Upper lobe of left lung (tissue), 6 donors: ENCODE results near the gene C6orf136. TPM values are rescaled to one million over a fixed set of nuclear protein-coding genes. Genes with fewer than 3 reads are reported as not detected.

Source experiments
- ATAC-seq, 2 donors: fragments of 200-7000 bp; cut with Tn5 transposase; one replicate each; pipeline ENCODE4 v1.9.1; 2022; ENCODE audit warnings: mild to moderate bottlenecking in 2 of 2, moderate library complexity in 2 of 2; ENCODE audit not compliant: low FRiP score in 2 of 2
- DNase-seq, 2 donors: peaks; one replicate each; pipeline ENCODE4 v3.0.0-alpha.2; 2019 to 2020
- H3K27ac ChIP-seq, 4 donors: fragments of 200-600 bp; sonication (generic); one replicate each; pipeline ENCODE4 v1.5.1; 2016 to 2019
- H3K27me3 ChIP-seq, 4 donors: fragments of 200-600 bp; sonication (generic); one replicate each; pipeline ENCODE4 v1.5.1; 2017 to 2019
- H3K36me3 ChIP-seq, 4 donors: fragments of 200-600 bp; sonication (generic); one replicate each; pipeline ENCODE4 v1.5.1; 2016 to 2019
- H3K4me1 ChIP-seq, 4 donors: fragments of 200-600 bp; sonication (generic); one replicate each; pipeline ENCODE4 v1.5.1; 2018 to 2019
- H3K4me3 ChIP-seq, 4 donors: fragments of 200-600 bp; sonication (generic); one replicate each; pipeline ENCODE4 v1.5.1; 2017 to 2019; ENCODE audit warnings: mild to moderate bottlenecking in 2 of 4, moderate library complexity in 1 of 4
- H3K9me3 ChIP-seq, 4 donors: fragments of 200-600 bp; sonication (generic); one replicate each; pipeline ENCODE4 v1.5.1; 2018 to 2019
- EP300 ChIP-seq, 4 donors: sonication (generic); formaldehyde crosslinking; IDR thresholded peaks; one replicate each; pipeline ENCODE4 v1.5.1; 2017; ENCODE audit warnings: antibody characterized with exemption in 4 of 4, control low read depth in 2 of 4
- POLR2A ChIP-seq, 4 donors: fragments of 450-650 bp; IDR thresholded peaks; one replicate each; pipeline ENCODE4 v1.5.1; 2016 to 2017; ENCODE audit warnings: antibody characterized with exemption in 4 of 4, mild to moderate bottlenecking in 2 of 4
- POLR2AphosphoS5 ChIP-seq, 2 donors: sonication (generic); formaldehyde crosslinking; IDR thresholded peaks; one replicate each; pipeline ENCODE4 v1.5.1; 2017; ENCODE audit warnings: antibody characterized with exemption in 2 of 2
- WGBS, 2 donors: methylation state at CpG; one replicate each; pipeline ENCODE4 v1.1.5; 2017 to 2018; 5-methylcytosine and 5-hydroxymethylcytosine counted together
- total RNA-seq, 6 donors: library from RNA; depleted of rRNA in 4 of 6; stranded (reverse); fragments of >200 nt in 4 of 6; gene quantifications; one replicate each; pipeline versions ENCODE4 v1.1.0 to v1.2.1, GENCODE V29; 2016 to 2021
- TF ChIP-seq, protein P1 (sequence below), 6 experiments: fragments of 450-650 bp in 4 of 6; fragments of 200-600 bp in 2 of 6; sonication (generic) in 2 of 6; IDR thresholded peaks; one replicate each; pipeline ENCODE4 v1.5.1; 2016 to 2019; ENCODE audit warnings: antibody characterized with exemption in 6 of 6
- donor health status: DM: no; HTN: no; CAD: no; lungs with moderate emphysema.
- donor health status: DM: no; HTN: yes; CAD: no; lungs with severe emphysema.

The C6orf136 gene
- total RNA-seq, 6 donors from 2014 or later: 8.8 to 57.6 (median 15.2) TPM

DNA sequence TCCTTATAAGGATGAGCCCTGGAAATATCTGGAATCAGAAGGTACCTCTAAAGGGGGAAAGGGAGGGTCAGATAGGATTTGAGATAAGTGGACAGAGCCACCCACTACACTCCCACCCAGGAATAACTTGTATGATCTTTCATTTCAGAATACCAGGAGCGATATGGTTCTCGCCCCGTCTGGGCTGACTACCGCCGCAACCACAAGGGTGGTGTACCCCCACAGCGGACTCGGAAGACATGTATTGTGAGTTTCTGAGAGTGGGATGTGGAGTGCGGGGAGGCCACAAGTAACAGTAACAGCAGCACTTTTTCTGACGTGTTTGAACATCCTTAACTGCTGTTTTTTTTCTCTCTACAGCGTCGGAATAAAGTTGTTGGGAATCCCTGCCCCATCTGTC is 27.4 kb upstream of the C6orf136 start:
- TF ChIP-seq EP300 (IDR thresholded peaks at IDR 0.05) (no peak), POLR2A (IDR thresholded peaks at IDR 0.05) (no peak), POLR2AphosphoS5 (IDR thresholded peaks at IDR 0.05) (no peak)
- TF ChIP-seq, protein P1, sequence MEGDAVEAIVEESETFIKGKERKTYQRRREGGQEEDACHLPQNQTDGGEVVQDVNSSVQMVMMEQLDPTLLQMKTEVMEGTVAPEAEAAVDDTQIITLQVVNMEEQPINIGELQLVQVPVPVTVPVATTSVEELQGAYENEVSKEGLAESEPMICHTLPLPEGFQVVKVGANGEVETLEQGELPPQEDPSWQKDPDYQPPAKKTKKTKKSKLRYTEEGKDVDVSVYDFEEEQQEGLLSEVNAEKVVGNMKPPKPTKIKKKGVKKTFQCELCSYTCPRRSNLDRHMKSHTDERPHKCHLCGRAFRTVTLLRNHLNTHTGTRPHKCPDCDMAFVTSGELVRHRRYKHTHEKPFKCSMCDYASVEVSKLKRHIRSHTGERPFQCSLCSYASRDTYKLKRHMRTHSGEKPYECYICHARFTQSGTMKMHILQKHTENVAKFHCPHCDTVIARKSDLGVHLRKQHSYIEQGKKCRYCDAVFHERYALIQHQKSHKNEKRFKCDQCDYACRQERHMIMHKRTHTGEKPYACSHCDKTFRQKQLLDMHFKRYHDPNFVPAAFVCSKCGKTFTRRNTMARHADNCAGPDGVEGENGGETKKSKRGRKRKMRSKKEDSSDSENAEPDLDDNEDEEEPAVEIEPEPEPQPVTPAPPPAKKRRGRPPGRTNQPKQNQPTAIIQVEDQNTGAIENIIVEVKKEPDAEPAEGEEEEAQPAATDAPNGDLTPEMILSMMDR (IDR thresholded peaks at IDR 0.05): no peak
- Histone ChIP-seq H3K9me3 (no peaks in the 10 kb centered on the region), H3K27me3 (no peaks in the 10 kb centered on the region), H3K27ac (no peak overlapping the region), H3K4me3 (no peak overlapping the region), H3K36me3 (peaks cover 23 to 65% (median 46%) of the 10 kb centered on the region in 4 donors), H3K4me1 (peaks cover 11 to 19% (median 13%) of the 10 kb centered on the region in 4 donors)
- 95 to 97% methylated on average over 11 of the region's 11 CpGs for WGBS, 2 donors
- DNase-seq (no peak), ATAC-seq (no peak)

DNA sequence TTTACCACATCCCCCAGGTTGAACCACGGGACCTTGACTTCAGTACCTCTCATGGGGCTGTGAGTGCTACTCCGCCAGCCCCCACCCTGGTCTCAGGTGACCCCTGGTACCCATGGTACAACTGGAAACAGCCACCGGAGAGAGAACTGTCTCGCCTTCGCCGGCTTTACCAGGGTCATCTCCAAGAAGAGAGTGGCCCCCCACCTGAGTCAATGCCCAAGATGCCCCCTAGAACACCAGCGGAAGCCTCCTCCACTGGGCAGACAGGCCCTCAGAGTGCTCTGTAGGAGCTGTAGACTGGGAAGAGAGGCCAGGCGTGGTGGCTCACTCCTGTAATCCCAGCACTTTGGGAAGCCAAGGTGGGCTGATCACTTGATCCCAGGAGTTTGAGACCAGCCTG is 21.4 kb upstream of the C6orf136 start:
- H3K27me3 ChIP-seq: no peaks in the 10 kb centered on the region
- peaks cover 24 to 64% (median 50%) of the 10 kb centered on the region in 4 donors for H3K36me3 ChIP-seq
- H3K9me3 ChIP-seq: no peaks in the 10 kb centered on the region
- peaks cover 8 to 19% (median 17%) of the 10 kb centered on the region in 4 donors for H3K4me1 ChIP-seq
- TF ChIP-seq, protein P1 (IDR thresholded peaks at IDR 0.05): no peak
- 96 to 98% methylated on average over 8 of the region's 8 CpGs for WGBS, 2 donors
- ATAC-seq (no peak), DNase-seq (no peak)
- peak overlapping the region in 1 of 4 donors; percentile 88 for H3K27ac ChIP-seq
- no peak overlapping the region for H3K4me3 ChIP-seq

DNA sequence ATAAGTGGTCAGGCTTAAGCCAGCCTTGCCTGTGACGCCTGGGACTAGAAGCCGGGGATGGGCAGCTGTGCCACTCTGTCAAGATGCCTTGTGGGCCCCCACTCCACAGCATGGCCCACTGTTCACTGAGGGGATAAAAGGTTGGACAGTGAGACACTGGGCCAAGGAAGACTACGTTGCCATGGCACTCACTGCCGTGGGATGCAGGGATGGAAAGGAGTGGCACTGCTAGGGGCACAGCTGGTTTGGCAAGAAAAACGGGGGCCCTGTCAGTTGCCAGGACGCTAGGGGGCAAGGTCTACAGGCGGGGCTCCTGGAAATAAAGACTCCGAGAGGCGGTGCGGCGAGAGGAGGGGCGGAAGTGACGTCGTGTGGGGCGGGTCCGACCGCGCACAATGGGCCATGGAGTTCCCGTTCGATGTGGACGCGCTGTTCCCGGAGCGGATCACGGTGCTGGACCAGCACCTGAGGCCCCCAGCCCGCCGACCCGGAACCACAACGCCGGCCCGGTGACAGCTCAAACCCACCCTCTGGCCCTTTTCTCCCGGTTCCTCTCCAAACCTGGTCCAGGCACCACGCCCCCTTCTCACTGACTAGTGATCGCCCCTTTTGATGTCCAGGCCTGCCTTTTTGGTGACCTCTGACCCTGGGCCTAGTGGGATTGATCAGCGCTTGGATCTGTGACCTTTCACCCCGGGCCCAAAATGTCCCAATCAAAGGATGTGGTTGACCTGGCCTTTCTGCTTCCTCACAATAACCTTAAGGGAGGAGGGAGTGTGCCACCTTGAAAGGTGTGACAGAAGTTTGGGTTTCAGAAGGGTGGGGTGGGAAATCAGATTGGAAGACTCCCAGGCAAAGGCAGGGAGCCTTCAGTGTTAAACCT is 20.2 kb upstream of the C6orf136 start, which contains the start of gene ATAT1:
Gene ATAT1, plus strand, starts transcription at position 391 of the 883 bp plus-strand sequence.
- peaks cover 8 to 19% (median 17%) of the 10 kb centered on the region in 4 donors for H3K4me1 ChIP-seq
- ATAC-seq (peak; percentile 94 to 98), DNase-seq (peak; percentile 93 to 98)
- 2% methylated on average over 15 to 35 of the region's 36 CpGs for WGBS, 2 donors
- H3K36me3 ChIP-seq: peaks cover 21 to 61% (median 39%) of the 10 kb centered on the region in 4 donors
- H3K4me3 ChIP-seq: peak within 1 kb of the TSS; percentile 41 to 65 (median 57)
- no peaks in the 10 kb centered on the region for H3K27me3 ChIP-seq
- TF ChIP-seq EP300 (IDR thresholded peaks at IDR 0.05): peak in 2 of 4 donors; percentile 13 to 66
- peak in 2 of 4 donors; percentile 30 to 60 for TF ChIP-seq POLR2A (IDR thresholded peaks at IDR 0.05)
- peak; percentile 52 to 80 for TF ChIP-seq POLR2AphosphoS5 (IDR thresholded peaks at IDR 0.05)
- TF ChIP-seq, protein P1 (IDR thresholded peaks at IDR 0.05): peak; percentile 25 to 73 (median 54)
- H3K9me3 ChIP-seq: no peaks in the 10 kb centered on the region
- peak within 1 kb of the TSS; percentile 88 to 91 (median 88) for H3K27ac ChIP-seq

DNA sequence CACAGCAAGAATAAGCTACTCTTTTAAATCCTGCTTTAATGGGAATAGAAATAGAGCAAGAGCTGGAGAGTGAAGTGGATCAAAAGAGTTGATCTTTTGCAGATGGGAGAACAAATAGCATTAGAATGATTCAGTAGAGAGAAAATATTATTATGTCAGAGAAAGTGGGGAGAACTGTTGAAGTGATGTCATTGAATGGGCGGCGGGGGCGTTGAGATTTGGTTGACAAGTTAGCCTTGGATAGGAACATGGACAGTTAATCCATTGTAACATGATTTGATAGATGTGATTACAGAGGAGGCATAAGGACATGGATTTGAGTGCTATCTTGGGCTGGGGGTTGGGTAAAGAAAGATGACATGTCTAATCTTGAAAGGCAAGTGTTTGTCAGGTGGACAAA is 11.1 kb upstream of the C6orf136 start:
- Histone ChIP-seq H3K9me3 (no peaks in the 10 kb centered on the region), H3K36me3 (peaks cover 6 to 35% (median 17%) of the 10 kb centered on the region in 4 donors), H3K4me1 (no peaks in the 10 kb centered on the region), H3K27me3 (no peaks in the 10 kb centered on the region), H3K27ac (no peak overlapping the region), H3K4me3 (no peak overlapping the region)
- DNase-seq (no peak), ATAC-seq (no peak)
- 89 to 96% methylated on average over 3 of the region's 3 CpGs for WGBS, 2 donors
- no peak for TF ChIP-seq EP300 (IDR thresholded peaks at IDR 0.05)
- TF ChIP-seq, protein P1 (IDR thresholded peaks at IDR 0.05): no peak
